Large intestine (tissue), 3 donors: ENCODE results near the gene C2orf76. TPM values are rescaled to one million over a fixed set of nuclear protein-coding genes. Genes with fewer than 3 reads are reported as not detected.

Source experiments
- DNase-seq, 2 donors: peaks; one replicate each; pipeline versions ENCODE4 v3.0.0 to v3.0.0-alpha.2; 2013
- H3K27ac ChIP-seq: one replicate; pipeline ENCODE4 v1.5.1; 2013; ENCODE audit warnings: low read length
- H3K27me3 ChIP-seq: 2 replicates; pipeline ENCODE4 v1.6.1; 2013; ENCODE audit warnings: low read length; ENCODE audit not compliant: control insufficient read depth, insufficient read depth
- H3K36me3 ChIP-seq: 2 replicates; pipeline ENCODE4 v1.6.1; 2013; ENCODE audit warnings: low read length; ENCODE audit not compliant: control insufficient read depth, insufficient read depth
- H3K4me1 ChIP-seq: one replicate; pipeline ENCODE4 v1.6.1; 2013; ENCODE audit warnings: low read length; ENCODE audit not compliant: control insufficient read depth, insufficient read depth
- H3K4me3 ChIP-seq: one replicate; pipeline ENCODE4 v1.5.1; 2013; ENCODE audit warnings: low read length
- H3K9me3 ChIP-seq: one replicate; pipeline ENCODE4 v1.6.1; 2013; ENCODE audit warnings: mild to moderate bottlenecking, low read depth, low read length, moderate library complexity; ENCODE audit not compliant: control insufficient read depth
- WGBS: methylation state at CpG from one replicate; pipeline ENCODE4 v1.1.5; 2013; ENCODE audit warnings: low lambda C conversion rate; ENCODE audit not compliant: insufficient coverage; 5-methylcytosine and 5-hydroxymethylcytosine counted together
- polyA plus RNA-seq: library from polyadenylated mRNA; unstranded; fragments of 120-200 nt; gene quantifications from one replicate; pipeline ENCODE4 v1.2.1, GENCODE V29; 2013

The C2orf76 gene
- polyA plus RNA-seq, 1 donor: 11.9 TPM

DNA sequence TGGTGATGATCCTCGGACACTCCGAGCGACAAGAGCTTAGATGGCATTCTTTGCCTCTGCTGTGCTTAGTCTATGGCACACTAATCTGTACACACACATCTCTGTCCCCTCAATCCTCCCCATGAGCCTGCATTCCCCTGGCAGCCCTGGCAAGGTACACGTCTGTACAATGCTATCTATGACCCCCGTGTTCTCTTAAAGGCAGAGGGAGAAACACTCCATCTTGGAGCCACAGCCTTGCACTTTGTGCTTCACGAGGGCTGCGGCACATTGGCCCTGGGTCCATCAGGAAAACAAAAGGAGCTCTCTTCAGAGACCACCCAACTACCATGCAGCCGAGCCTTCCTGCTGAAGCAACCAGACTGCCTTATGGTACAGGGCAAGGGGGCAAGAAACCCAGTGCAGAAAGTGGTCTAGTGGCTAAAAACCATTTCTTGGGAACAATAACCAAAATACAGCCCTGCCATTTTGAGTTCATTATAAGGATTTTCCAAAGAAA is 100.5 kb downstream of the C2orf76 start:
- no peaks in the 10 kb centered on the region for H3K27me3 ChIP-seq
- no peak for DNase-seq
- no peaks in the 10 kb centered on the region for H3K4me1 ChIP-seq
- no CpG with 5 or more reads among the region's 8 CpGs for WGBS
- no peaks in the 10 kb centered on the region for H3K9me3 ChIP-seq
- H3K27ac ChIP-seq: no peak overlapping the region
- H3K36me3 ChIP-seq: no peaks in the 10 kb centered on the region
- H3K4me3 ChIP-seq: no peak overlapping the region

GRCh38 chr2:119265693-119266066 is 101.0 kb downstream of the C2orf76 start:
- no peak overlapping the region for H3K4me3 ChIP-seq
- H3K36me3 ChIP-seq: no peaks in the 10 kb centered on the region
- H3K9me3 ChIP-seq: no peaks in the 10 kb centered on the region
- no peak overlapping the region for H3K27ac ChIP-seq
- H3K4me1 ChIP-seq: no peaks in the 10 kb centered on the region
- H3K27me3 ChIP-seq: no peaks in the 10 kb centered on the region
- no peak for DNase-seq
- no CpG with 5 or more reads among the region's 6 CpGs for WGBS

DNA sequence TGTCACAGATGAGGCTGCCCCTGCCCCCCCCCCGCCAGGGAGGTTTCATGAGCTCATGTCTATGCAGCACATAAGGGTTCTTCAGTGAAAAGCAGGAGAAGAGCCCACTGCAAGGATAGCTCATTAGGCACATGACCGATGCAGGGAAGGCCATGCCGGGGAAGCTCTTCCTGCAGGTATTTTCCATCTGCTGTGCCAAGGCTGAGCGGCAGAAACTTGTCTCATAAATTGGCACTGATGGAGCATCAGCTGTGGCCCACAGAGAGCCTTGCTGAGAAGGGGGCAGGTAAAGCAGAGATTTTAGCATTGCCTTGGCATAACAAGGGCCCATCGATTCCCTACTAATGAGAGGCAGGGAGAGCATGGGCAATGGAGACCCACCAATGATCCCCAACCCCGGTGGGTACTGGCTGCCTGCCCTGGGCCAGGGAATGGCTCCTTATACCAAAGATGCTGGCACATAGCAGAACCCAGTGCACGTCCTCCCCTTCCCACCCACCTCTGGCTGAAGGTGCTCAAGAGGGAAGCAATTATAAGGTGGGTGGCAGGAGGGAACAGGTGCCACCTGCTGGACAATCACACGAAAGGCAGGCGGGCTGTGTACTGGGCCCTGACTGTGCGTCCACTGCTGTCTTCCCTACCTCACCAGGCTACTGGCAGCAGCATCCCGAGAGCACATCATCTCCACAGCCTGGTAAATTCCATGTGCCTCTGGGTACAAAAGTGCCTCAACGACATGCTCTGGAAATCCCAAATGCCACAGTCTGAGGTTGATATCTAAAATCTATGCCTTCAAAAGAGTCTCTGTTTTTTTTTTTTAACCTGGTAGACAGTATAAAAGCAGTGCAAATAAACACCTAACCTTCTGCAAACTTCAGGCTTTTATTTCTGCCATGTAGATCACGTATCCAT is 101.6 kb downstream of the C2orf76 start:
- H3K4me1 ChIP-seq: no peaks in the 10 kb centered on the region
- H3K9me3 ChIP-seq: no peaks in the 10 kb centered on the region
- no CpG with 5 or more reads among the region's 13 CpGs for WGBS
- peak; percentile 26 to 32 for DNase-seq
- H3K4me3 ChIP-seq: no peak overlapping the region
- no peaks in the 10 kb centered on the region for H3K27me3 ChIP-seq
- H3K36me3 ChIP-seq: no peaks in the 10 kb centered on the region
- H3K27ac ChIP-seq: no peak overlapping the region

- Histone ChIP-seq H3K27ac (no peak overlapping the region), H3K4me1 (no peaks in the 10 kb centered on the region), H3K9me3 (no peaks in the 10 kb centered on the region), H3K27me3 (no peaks in the 10 kb centered on the region), H3K36me3 (no peaks in the 10 kb centered on the region), H3K4me3 (no peak overlapping the region)
- DNase-seq: no peak
- WGBS: no CpG with 5 or more reads among the region's 5 CpGs
These were observed 103.0 kb downstream of the C2orf76 start for GRCh38 chr2:119263656-119264055.

- no peak overlapping the region for H3K4me3 ChIP-seq
- no peak for DNase-seq
- 100% methylated on average over 1 of the region's 23 CpGs for WGBS
These were observed 103.6 kb downstream of the C2orf76 start for GRCh38 chr2:119263025-119263424.

DNA sequence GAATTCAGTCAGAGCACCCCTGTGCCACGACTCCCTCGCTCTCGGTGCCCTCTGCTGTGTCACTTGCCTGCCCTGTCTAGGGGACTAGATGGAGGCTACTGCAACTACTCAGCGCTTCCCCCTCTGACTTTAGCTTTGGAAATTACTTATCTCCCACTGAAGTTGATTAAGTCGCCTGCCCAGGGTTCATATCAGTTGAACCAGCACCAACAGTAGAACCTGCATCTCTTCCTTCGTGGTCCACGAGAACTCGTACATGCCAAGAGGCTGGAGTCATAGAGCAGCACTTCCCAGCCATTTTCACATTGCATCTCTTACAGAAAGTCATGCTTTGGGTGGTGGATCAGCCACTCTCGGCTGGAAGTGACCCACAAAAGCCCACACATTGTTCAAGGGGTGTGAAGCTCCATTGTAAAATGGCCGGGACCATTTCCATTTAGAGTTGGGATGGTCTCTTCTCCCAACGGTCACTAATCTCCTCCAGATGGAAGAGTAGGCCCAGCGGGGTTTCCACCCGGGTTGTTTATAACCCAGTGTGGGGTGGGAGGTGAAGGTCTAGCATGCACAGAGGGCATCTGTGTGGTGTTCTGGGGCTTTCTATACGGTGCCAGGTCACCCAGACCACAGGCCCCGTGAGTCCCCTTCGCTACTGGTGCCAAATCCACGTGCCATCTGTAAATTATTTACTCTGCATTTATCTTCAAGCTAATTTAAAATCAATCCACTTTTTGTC is 105.0 kb downstream of the C2orf76 start:
- Histone ChIP-seq H3K4me1 (no peaks in the 10 kb centered on the region), H3K36me3 (no peaks in the 10 kb centered on the region), H3K9me3 (no peaks in the 10 kb centered on the region), H3K27me3 (no peaks in the 10 kb centered on the region), H3K4me3 (no peak overlapping the region), H3K27ac (no peak overlapping the region)
- DNase-seq: no peak
- WGBS: no CpG with 5 or more reads among the region's 17 CpGs

More at GRCh38 chr2:119263025-119263424, 103.6 kb downstream of the C2orf76 start:
- Histone ChIP-seq H3K27me3 (no peaks in the 10 kb centered on the region), H3K36me3 (no peaks in the 10 kb centered on the region), H3K9me3 (no peaks in the 10 kb centered on the region), H3K27ac (no peak overlapping the region), H3K4me1 (no peaks in the 10 kb centered on the region)

DNA sequence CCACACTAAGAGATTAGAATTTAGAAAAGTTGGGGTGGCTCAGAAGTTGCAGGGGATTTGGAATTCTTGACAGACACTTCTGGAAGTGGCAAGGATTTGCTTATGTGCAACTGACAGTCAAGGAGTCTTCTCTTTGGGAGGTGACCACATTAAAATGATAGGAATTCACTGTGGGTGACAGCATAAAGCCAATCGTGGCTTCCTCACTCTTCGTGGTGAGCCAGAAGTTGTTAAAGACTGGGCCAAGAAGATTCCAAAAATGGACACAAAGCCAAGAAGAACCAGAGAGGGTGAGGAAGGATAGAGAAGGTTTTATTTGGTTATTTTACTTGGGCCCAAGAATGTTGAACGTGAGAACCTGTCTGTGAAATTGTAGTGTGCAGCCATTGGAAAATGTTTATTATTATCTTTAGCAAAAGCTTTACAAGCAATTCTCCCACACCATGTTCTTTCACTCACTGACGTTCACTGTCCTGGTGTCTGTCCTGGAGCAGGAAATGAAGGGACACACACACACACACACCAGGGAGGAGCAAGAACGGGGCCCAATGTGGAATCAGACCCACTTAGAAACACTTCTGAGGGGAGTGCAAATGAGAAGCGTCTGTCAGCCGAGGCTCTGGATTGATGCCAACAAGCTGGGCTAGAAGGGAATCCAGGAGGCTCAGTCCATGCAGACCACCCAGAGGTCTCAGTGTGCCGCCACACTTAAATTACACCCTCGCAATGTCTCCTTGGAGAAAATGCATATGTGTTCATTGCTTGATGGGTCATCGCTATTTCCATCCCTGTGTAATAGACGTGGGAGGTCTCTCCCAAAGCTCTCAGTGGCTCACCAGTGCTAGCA is 105.8 kb downstream of the C2orf76 start:
- Histone ChIP-seq H3K36me3 (no peaks in the 10 kb centered on the region), H3K4me1 (no peaks in the 10 kb centered on the region), H3K27me3 (no peaks in the 10 kb centered on the region), H3K4me3 (no peak overlapping the region), H3K9me3 (no peaks in the 10 kb centered on the region), H3K27ac (no peak overlapping the region)
- no peak for DNase-seq
- WGBS: 91% methylated on average over 4 of the region's 11 CpGs

DNA sequence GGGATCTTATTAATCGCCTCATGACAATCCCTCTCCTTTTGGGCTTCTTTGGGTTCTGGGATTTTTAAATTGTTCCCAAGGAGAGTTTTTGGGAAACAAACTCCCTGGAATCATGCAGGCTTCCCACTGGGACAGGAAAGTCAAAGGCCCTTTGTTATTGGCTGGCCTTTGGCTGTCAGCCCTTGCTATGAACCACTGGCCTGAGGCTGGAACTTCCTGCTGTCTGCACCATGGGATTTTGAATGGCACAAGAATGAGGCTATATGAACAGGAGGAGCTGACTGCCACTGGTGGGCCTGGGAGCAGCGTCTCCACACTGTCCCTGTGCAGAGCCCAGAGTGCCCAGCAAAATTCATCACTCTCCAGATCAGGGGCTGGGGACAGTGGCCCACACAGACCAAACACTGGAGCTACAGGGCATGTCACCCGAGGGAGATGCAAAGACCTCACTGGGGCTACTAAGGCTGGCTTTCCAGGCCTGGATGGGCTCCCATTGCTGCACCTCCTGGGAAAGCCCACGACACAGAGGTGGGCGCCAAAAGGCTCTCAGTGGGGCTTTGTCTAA is 107.3 kb downstream of the C2orf76 start:
- no peak for DNase-seq
- WGBS: no CpG with 5 or more reads among the region's 5 CpGs
- no peaks in the 10 kb centered on the region for H3K9me3 ChIP-seq

DNA sequence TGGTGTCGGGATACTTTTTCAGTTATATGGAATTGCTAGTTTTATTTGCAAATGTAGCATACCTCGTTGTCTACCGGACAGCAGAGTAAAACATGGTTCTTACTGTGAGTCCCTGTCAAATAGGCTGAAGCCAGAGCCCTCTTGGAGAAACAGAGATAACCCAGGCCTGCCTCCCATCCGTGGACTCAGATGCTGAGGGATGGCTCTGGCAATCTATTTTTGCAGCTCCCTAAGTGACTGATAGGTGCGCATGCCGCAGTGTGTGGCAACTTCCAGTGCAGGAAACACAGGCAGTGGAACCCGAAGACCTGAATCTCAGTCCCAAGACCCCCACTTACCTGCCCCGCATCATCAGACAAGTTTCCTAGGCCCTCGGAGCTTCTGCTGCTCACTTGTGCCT is 109.4 kb downstream of the C2orf76 start:
- 80% methylated on average over 1 of the region's 9 CpGs for WGBS
- no peaks in the 10 kb centered on the region for H3K27me3 ChIP-seq
- no peaks in the 10 kb centered on the region for H3K4me1 ChIP-seq
- no peak overlapping the region for H3K27ac ChIP-seq
- DNase-seq: no peak
- H3K9me3 ChIP-seq: no peaks in the 10 kb centered on the region
- no peak overlapping the region for H3K4me3 ChIP-seq
- no peaks in the 10 kb centered on the region for H3K36me3 ChIP-seq

More for the DNA sequence above, 107.3 kb downstream of the C2orf76 start:
- no peak overlapping the region for H3K4me3 ChIP-seq
- H3K36me3 ChIP-seq: no peaks in the 10 kb centered on the region
- no peaks in the 10 kb centered on the region for H3K27me3 ChIP-seq
- no peak overlapping the region for H3K27ac ChIP-seq
- H3K4me1 ChIP-seq: no peaks in the 10 kb centered on the region

DNA sequence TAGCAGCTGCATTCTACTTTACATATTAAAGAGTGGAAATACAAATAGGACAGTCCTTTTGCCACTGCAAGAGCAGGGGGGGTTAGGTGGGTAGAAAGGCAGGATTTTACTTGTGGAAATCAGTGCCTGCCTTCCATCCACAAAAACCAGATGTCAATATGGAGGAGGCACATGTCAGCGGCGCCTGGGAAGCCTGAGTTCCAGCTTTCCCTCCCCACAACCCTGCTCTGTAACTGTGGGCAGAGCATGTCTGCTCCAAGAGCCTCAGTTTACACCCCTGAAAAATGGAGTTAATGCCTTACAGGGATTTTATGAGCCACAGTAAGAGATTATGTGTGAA is 110.1 kb downstream of the C2orf76 start:
- no peaks in the 10 kb centered on the region for H3K4me1 ChIP-seq
- no CpG with 5 or more reads among the region's 2 CpGs for WGBS
- DNase-seq: no peak
- no peaks in the 10 kb centered on the region for H3K27me3 ChIP-seq
- H3K27ac ChIP-seq: no peak overlapping the region
- no peaks in the 10 kb centered on the region for H3K36me3 ChIP-seq
- no peak overlapping the region for H3K4me3 ChIP-seq
- no peaks in the 10 kb centered on the region for H3K9me3 ChIP-seq
